IMR-90 (cell line): Measurements from ENCODE around the gene RAB11FIP4. TPM values are rescaled to one million over a fixed set of nuclear protein-coding genes. Genes with fewer than 3 reads are reported as not detected.

Experiments used
- ATAC-seq: fragments of 200-7000 bp; cut with Tn5 transposase; 2 replicates; pipeline ENCODE4 v1.9.1; 2020; ENCODE audit warnings: low read depth, mild to moderate bottlenecking, moderate library complexity
- BruUV-seq: library from RNA; stranded (reverse); fragments of 400-500 nt; replicated peaks from 2 replicates; lab custom pipeline; 2021; lab: Mats Ljungman, UMichigan
- CTCF ChIA-PET: fragments of 300-600 bp; formaldehyde crosslinking; extraction: SDS; loops from one replicate; lab custom pipeline; 2021; ENCODE audit warnings: antibody characterized with exemption; lab: Yijun Ruan, JAX
- POLR2A ChIA-PET: fragments of 300-600 bp; sonication (Branson Sonifier 250); formaldehyde crosslinking; loops from one replicate; lab custom pipeline; 2022; ENCODE audit warnings: antibody characterized with exemption; ENCODE audit not compliant: unreplicated experiment; lab: Charles Lee
- DNase-seq: peaks from one replicate; pipeline ENCODE4 v3.0.0; 2013
- H2AFZ ChIP-seq: replicated peaks from 2 replicates; pipeline ENCODE3; 2013; ENCODE audit warnings: low read length, mild to moderate bottlenecking; ENCODE audit not compliant: poor library complexity
- H2AK5ac ChIP-seq: 2 replicates; pipeline ENCODE4 v1.6.1; 2013; ENCODE audit warnings: low read depth, low read length, inconsistent platforms
- H2AK9ac ChIP-seq: replicated peaks from 2 replicates; pipeline ENCODE3; 2013; ENCODE audit warnings: mild to moderate bottlenecking, low read depth, low read length, moderate library complexity; ENCODE audit not compliant: poor library complexity
- H2BK120ac ChIP-seq: 2 replicates; pipeline ENCODE4 v1.6.1; 2013; ENCODE audit warnings: low read depth, low read length, inconsistent platforms
- H2BK15ac ChIP-seq: 3 replicates; pipeline ENCODE4 v1.6.1; 2013; ENCODE audit warnings: low read depth, low read length, inconsistent platforms
- H2BK20ac ChIP-seq: 2 replicates; pipeline ENCODE4 v1.6.1; 2013; ENCODE audit warnings: low read depth, mild to moderate bottlenecking, inconsistent platforms, low read length, moderate library complexity
- H2BK5ac ChIP-seq: 2 replicates; pipeline ENCODE4 v1.6.1; 2013; ENCODE audit warnings: mild to moderate bottlenecking, low read depth, low read length, inconsistent platforms; ENCODE audit not compliant: poor library complexity, severe bottlenecking
- H3K14ac ChIP-seq: replicated peaks from 2 replicates; pipeline ENCODE4 v1.6.1; 2013; ENCODE audit warnings: low read depth, low read length, inconsistent platforms
- H3K18ac ChIP-seq: 2 replicates; pipeline ENCODE4 v1.6.1; 2013; ENCODE audit warnings: low read depth, low read length, control low read depth
- H3K23ac ChIP-seq: 2 replicates; pipeline ENCODE4 v1.6.1; 2013; ENCODE audit warnings: low read depth, low read length, inconsistent platforms
- H3K27ac ChIP-seq: 2 replicates; pipeline ENCODE4 v1.5.1; 2013; ENCODE audit warnings: mild to moderate bottlenecking, control low read depth, low read length; ENCODE audit not compliant: insufficient read depth
- H3K27me3 ChIP-seq: 2 replicates; pipeline ENCODE4 v1.6.1; 2013; ENCODE audit warnings: low read length; ENCODE audit not compliant: control insufficient read depth, insufficient read depth
- H3K36me3 ChIP-seq: 2 replicates; pipeline ENCODE4 v1.6.1; 2013; ENCODE audit warnings: low read length, mixed read lengths; ENCODE audit not compliant: control insufficient read depth, insufficient read depth
- H3K4ac ChIP-seq: 2 replicates; pipeline ENCODE4 v1.6.1; 2013; ENCODE audit warnings: low read depth, low read length, inconsistent platforms
- H3K4me1 ChIP-seq: 2 replicates; pipeline ENCODE4 v1.6.1; 2013; ENCODE audit warnings: low read length, mixed read lengths; ENCODE audit not compliant: control insufficient read depth, insufficient read depth
- H3K4me2 ChIP-seq: 2 replicates; pipeline ENCODE4 v1.6.1; 2013; ENCODE audit warnings: low read depth, mild to moderate bottlenecking, control low read depth, low read length, moderate library complexity
- H3K4me3 ChIP-seq: 2 replicates; pipeline ENCODE4 v1.5.1; 2013; ENCODE audit warnings: low read depth, mild to moderate bottlenecking, control low read depth, low read length, moderate library complexity; ENCODE audit not compliant: insufficient read depth
- H3K56ac ChIP-seq: 2 replicates; pipeline ENCODE4 v1.6.1; 2013; ENCODE audit warnings: low read length, inconsistent platforms; ENCODE audit not compliant: insufficient read depth; ENCODE audit errors: extremely low read depth
- H3K79me1 ChIP-seq, 2 experiments: 2 replicates each; pipeline ENCODE4 v1.6.1; 2013; ENCODE audit warnings: low read length in 2 of 2, inconsistent platforms in 1 of 2, low read depth in 1 of 2
- H3K9ac ChIP-seq: 2 replicates; pipeline ENCODE4 v1.6.1; 2013; ENCODE audit warnings: low read depth, low read length, control low read depth
- H3K9me1 ChIP-seq: 2 replicates; pipeline ENCODE4 v1.6.1; 2013; ENCODE audit warnings: low read length, inconsistent platforms; ENCODE audit not compliant: insufficient read depth
- H3K9me3 ChIP-seq: 2 replicates; pipeline ENCODE4 v1.6.1; 2013; ENCODE audit warnings: low read length; ENCODE audit not compliant: control insufficient read depth, insufficient read depth
- H4K20me1 ChIP-seq: 2 replicates; pipeline ENCODE4 v1.6.1; 2013; ENCODE audit warnings: low read length, inconsistent platforms; ENCODE audit not compliant: insufficient read depth
- H4K5ac ChIP-seq: 2 replicates; pipeline ENCODE4 v1.6.1; 2013; ENCODE audit warnings: mild to moderate bottlenecking, low read depth, low read length, control low read depth
- H4K8ac ChIP-seq, 2 experiments: 2 replicates each; pipeline ENCODE4 v1.6.1; 2013; ENCODE audit warnings: low read depth in 2 of 2, low read length in 2 of 2, control low read depth in 1 of 2, inconsistent platforms in 1 of 2
- H4K91ac ChIP-seq: 2 replicates; pipeline ENCODE4 v1.6.1; 2013; ENCODE audit warnings: low read depth, low read length, inconsistent platforms; ENCODE audit not compliant: insufficient read depth
- RCOR1 ChIP-seq: IDR thresholded peaks from 2 replicates; pipeline ENCODE4 v1.6.1; 2012; ENCODE audit warnings: mild to moderate bottlenecking, low read length, improper control_type of control experiment; ENCODE audit not compliant: insufficient replicate concordance
- WGBS, 2 experiments: methylation state at CpG; one replicate each; pipeline versions ENCODE4 v1.1.5 to v1.1.7; 2013; ENCODE audit warnings: missing lambda C conversion rate in 2 of 2; ENCODE audit not compliant: insufficient read length in 1 of 2; ENCODE audit errors: extremely low coverage in 2 of 2; 5-methylcytosine and 5-hydroxymethylcytosine counted together
- dilution Hi-C: fragments of 300-500 bp; cut with HindIII; formaldehyde crosslinking; loops from one replicate; pipeline ENCODE4 v1.14.3; 2018; ENCODE audit warnings: low sequenced_read_pairs; ENCODE audit not compliant: unreplicated experiment
- in situ Hi-C: fragments of 300-500 bp; cut with MboI; formaldehyde crosslinking; loops from 3 replicates; pipeline ENCODE4 v1.14.3; 2019; ENCODE audit warnings: low sequenced_read_pairs, inconsistent platforms, mixed read lengths
- intact Hi-C: fragments of 100-400 bp; cut with micrococcal nuclease; formaldehyde crosslinking; loops from 2 replicates; pipeline ENCODE4 v1.10.0; 2022
- polyA plus RNA-seq, 3 experiments: library from polyadenylated mRNA; depleted of rRNA; stranded (reverse); fragments of >200 nt; gene quantifications; 2 replicates each; pipeline ENCODE4 v1.2.3, GENCODE V29; 2012; ENCODE audit warnings: low replicate concordance in 1 of 3
- total RNA-seq: library from RNA; depleted of rRNA; stranded (reverse); fragments of >200 nt; gene quantifications from 2 replicates; pipeline ENCODE4 v1.2.3, GENCODE V29; 2012
- TF ChIP-seq, protein P1 (sequence below): fragments of 150-350 bp; IDR thresholded peaks from 2 replicates; pipeline ENCODE4 v1.6.1; 2017; ENCODE audit warnings: mild to moderate bottlenecking, antibody characterized with exemption, low read length, low read depth

RAB11FIP4 gene
- total and polyA plus RNA-seq, 2 of the 4 experiments (the other 2 are of a cell fraction): 0.68 to 1.1 TPM

DNA sequence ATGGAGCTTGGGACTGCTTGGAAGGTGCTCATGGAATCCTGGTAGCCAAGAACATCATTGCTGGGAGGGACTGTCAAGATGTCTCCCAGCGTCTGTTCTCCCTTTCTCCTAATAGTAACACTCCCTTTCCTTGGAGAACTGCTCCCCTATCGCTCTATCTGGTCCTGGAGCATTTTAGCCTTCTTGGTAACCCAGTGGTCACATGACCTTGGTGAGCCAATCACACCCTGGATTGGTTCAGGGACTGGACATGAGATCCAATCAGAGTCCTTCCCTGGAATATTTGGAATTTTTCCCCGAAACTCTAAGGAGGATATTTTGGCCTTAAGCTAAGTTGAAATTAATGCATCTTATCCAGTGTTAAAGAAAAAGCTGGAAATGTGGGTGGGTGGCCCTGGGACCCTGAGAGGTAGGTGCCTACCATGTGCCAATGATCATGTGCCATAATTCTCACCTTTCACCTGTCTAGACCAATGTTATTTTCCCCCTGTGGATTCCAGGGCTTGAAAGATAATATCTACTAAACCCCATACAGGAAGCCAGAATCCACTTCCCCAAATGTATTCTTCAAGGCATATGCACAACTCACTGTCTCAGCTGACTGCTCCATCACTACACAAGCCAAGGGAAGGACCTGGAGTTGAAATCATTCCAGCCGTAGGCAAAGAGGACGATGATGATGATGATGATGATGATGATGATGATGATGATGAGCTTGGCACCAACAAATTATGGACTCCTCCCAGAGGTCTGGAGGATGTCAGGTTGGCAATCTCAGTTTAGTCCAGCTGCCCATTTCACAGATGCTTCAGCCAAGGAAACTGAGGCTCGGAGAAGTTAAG lies 193.2 kb downstream of the RAB11FIP4 start:
- intact Hi-C loops (no loop called here), in situ Hi-C loops (no loop called here), dilution Hi-C loops (no loop called here)
- Histone ChIP-seq H3K18ac (no peak overlapping the region), H3K23ac (no peak overlapping the region), H3K27ac (no peak overlapping the region), H2BK5ac (no peak overlapping the region), H3K9me1 (peaks cover 31% of the 10 kb centered on the region), H3K9ac (no peak overlapping the region), H4K20me1 (no peaks in the 10 kb centered on the region), H2BK120ac (no peak overlapping the region), H4K91ac (no peak overlapping the region), H2AK5ac (no peak overlapping the region), H3K79me1 (peaks cover 20 to 57% of the 10 kb centered on the region in 2 experiments), H3K56ac (no peak overlapping the region), H3K4ac (no peak overlapping the region), H2BK20ac (no peak overlapping the region), H3K4me2 (no peak overlapping the region), H3K36me3 (peaks cover 3% of the 10 kb centered on the region; the same call in 1 of the 2 replicates), H2AFZ (no peak overlapping the region), H3K4me3 (no peak overlapping the region), H3K9me3 (no peaks in the 10 kb centered on the region), H3K27me3 (no peaks in the 10 kb centered on the region), H2AK9ac (no peak overlapping the region), H2BK15ac (no peak overlapping the region), H4K8ac (0 out of 4 replicates have a peak overlapping the region, but pooled peaks of 1 of the 2 experiments have one; percentile 17), H4K5ac (no peak overlapping the region), H3K14ac (no peak overlapping the region), H3K4me1 (peaks cover 23% of the 10 kb centered on the region)
- ATAC-seq: no peak
- no peak for DNase-seq
- POLR2A ChIA-PET: interaction anchor here (0.6 kb wide), 2 partner anchors 12 to 62 kb away, joined by 3 read pairs; no protein-coding TSS in a partner anchor
- TF ChIP-seq, protein P1, sequence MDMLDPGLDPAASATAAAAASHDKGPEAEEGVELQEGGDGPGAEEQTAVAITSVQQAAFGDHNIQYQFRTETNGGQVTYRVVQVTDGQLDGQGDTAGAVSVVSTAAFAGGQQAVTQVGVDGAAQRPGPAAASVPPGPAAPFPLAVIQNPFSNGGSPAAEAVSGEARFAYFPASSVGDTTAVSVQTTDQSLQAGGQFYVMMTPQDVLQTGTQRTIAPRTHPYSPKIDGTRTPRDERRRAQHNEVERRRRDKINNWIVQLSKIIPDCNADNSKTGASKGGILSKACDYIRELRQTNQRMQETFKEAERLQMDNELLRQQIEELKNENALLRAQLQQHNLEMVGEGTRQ: peak; percentile 34; the same call in 1 of the 2 replicates
- no peak for TF ChIP-seq RCOR1
- 83% methylated on average over 1 of the region's 6 CpGs; no CpG with 5 or more reads in 1 of the 2 experiments for WGBS, 2 experiments
- BruUV-seq: no TSS peak
- CTCF ChIA-PET: no interaction called here
